IPS-20b (cell line): Measurements from ENCODE around the gene IL17B.
"Not testable (repeated sequence)": the region's sequence is repeated elsewhere in the genome, so short reads cannot be mapped to it uniquely, and the experiment has no call there.

Source experiments
- H3K27ac ChIP-seq: one replicate; pipeline ENCODE4 v1.5.1; 2013; ENCODE audit warnings: low read length
- H3K27me3 ChIP-seq: 2 replicates; pipeline ENCODE4 v1.6.1; 2013; ENCODE audit warnings: mild to moderate bottlenecking, low read length, inconsistent platforms; ENCODE audit not compliant: insufficient read depth
- H3K36me3 ChIP-seq: 2 replicates; pipeline ENCODE4 v1.6.1; 2013; ENCODE audit warnings: low read depth, mild to moderate bottlenecking, inconsistent platforms, low read length, moderate library complexity; ENCODE audit not compliant: insufficient read depth
- H3K4me1 ChIP-seq: 2 replicates; pipeline ENCODE4 v1.6.1; 2013; ENCODE audit warnings: mild to moderate bottlenecking, control low read depth, inconsistent platforms, low read length, moderate library complexity; ENCODE audit not compliant: insufficient read depth
- H3K4me3 ChIP-seq: 2 replicates; pipeline ENCODE4 v1.5.1; 2013; ENCODE audit warnings: mild to moderate bottlenecking, low read length, inconsistent platforms
- H3K9ac ChIP-seq: 2 replicates; pipeline ENCODE4 v1.6.1; 2013; ENCODE audit warnings: low read depth, mild to moderate bottlenecking, inconsistent platforms, low read length, moderate library complexity
- H3K9me3 ChIP-seq: 2 replicates; pipeline ENCODE4 v1.6.1; 2013; ENCODE audit warnings: mild to moderate bottlenecking, low read depth, low read length, inconsistent platforms; ENCODE audit not compliant: insufficient read depth

Gene IL17B

DNA sequence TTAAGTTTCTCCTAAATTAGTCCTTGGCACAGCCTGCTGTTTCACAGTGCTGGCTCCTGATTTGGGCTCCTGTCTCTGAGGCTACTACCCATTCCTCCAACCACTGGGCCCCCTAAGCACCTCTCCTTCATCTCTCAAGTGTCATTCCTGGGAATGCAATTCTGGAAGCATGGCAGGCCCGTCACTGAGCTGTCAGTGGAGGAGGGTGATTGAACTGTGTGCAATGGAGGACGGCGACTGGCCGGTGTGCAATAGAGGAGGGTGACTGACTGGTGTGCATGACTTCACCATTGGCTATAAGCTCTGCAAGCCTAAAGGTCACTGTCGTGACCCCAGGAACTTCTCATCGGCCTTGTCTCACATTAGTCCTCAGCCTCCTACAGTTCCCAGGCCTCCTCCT lies 12.4 kb upstream of the IL17B start:
- H3K27ac ChIP-seq, result no peak overlapping the region
- H3K27me3 ChIP-seq, result no peaks in the 10 kb centered on the region
- no peaks in the 10 kb centered on the region for H3K36me3 ChIP-seq
- no peak overlapping the region for H3K4me3 ChIP-seq
- no peak overlapping the region for H3K9ac ChIP-seq
- H3K9me3 ChIP-seq, result no peaks in the 10 kb centered on the region
- H3K4me1 ChIP-seq, result no peaks in the 10 kb centered on the region

DNA sequence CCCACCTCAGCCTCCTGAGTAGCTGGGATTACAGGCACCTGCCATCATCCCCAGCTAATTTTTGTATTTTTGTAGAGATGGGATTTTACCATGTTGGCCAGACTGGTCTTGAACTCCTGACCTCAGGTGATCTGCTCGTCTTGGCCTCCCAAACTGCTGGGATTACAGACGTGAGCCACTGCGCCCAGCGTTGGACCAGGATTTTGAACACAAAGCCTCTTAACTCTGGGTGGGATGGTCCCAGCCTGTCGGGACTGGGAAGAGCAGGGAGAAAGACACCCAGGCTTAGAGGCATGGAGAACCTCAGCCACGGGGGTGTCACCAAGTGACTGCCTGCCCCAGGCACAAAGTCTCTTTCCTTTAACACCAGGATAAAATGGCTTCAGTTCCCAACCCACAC lies 12.0 kb upstream of the IL17B start:
- H3K27ac ChIP-seq, H3K9ac ChIP-seq, H3K36me3 ChIP-seq: not testable (repeated sequence)

DNA sequence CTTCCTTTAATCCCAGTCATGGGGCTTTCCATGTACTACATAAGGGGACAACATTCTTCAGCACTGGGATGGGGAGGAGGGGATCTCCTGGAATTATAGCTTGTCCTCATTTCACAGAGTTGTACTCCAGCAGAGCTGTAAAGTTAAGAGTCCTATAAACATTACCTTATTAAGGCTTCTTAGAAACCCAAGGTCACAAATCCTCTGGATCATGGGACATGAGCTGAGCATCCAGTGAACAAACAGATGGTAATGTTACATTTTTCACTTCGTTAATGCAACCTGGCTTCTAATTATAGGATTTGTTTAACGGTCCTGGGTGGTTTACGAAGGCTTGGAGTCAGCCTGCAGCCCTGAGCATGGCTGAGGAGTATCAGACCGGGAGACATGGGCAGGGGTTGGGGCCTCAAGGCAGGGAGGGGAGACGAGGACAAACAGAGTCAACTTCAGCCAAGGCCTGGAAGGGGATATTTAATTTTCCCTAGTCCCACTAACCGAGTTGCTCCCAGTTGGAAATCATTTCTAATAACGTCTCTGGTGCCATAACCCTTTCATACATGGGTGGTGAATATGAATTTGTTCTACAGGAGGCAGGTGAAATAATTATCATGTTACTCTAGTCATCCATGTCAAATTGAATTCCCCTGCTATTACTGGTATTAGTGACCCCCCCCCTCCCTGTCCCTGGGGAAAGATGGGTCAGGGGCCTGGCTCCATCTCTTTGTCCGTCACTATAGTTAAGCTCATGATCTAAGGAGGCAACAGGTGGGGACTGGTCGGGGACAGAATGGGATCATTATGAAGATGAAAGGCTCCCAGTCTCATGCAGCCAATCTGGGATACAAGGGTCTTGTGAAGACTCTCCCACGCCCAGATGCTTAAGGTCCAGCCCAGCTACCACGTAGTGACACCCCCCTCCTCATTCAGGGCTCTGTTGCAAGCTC lies 10.7 kb upstream of the IL17B start:
- Histone ChIP-seq H3K27ac (no peak overlapping the region), H3K4me3 (no peak overlapping the region), H3K9me3 (no peaks in the 10 kb centered on the region), H3K27me3 (no peaks in the 10 kb centered on the region), H3K9ac (no peak overlapping the region), H3K4me1 (no peaks in the 10 kb centered on the region), H3K36me3 (no peaks in the 10 kb centered on the region)

More for the DNA sequence above, 12.0 kb upstream of the IL17B start:
- not testable (repeated sequence) for H3K27me3 ChIP-seq, H3K4me1 ChIP-seq, H3K9me3 ChIP-seq, H3K4me3 ChIP-seq

DNA sequence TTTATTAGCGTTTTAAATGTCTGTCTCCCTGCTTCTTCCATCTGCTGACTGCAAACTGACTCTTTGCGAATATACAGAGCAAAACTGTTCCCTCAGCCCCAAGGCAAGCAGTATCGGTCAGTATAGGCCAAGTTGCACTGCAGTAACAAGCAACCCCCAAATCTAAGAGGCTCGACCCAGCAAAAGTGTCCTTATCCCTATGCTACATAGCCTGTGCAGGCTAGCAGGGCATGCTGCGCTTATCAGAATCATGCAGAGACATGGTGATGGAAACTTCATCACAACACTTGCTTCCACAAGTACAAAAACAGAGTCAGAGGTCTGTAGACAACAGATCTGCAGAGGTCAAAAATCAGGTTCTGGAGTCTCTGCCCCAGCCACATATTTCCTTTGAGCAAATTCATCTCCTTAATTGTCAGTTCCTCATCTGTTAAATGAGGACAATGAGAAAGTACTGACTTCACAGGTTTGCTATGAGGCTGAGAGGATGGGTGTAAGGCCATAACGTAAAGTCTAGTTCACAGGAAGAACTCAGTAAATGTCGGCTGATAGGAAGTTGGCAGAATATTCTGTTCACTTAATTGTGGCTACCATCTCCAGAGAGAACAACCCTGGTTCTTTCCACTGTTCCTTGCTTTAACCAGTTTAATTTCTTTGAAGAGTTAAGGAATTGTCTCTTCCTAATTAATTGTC lies 9.6 kb upstream of the IL17B start:
- Histone ChIP-seq H3K27ac (no peak overlapping the region), H3K36me3 (no peaks in the 10 kb centered on the region), H3K4me1 (no peaks in the 10 kb centered on the region), H3K4me3 (no peak overlapping the region), H3K27me3 (no peaks in the 10 kb centered on the region), H3K9ac (no peak overlapping the region), H3K9me3 (no peaks in the 10 kb centered on the region)

DNA sequence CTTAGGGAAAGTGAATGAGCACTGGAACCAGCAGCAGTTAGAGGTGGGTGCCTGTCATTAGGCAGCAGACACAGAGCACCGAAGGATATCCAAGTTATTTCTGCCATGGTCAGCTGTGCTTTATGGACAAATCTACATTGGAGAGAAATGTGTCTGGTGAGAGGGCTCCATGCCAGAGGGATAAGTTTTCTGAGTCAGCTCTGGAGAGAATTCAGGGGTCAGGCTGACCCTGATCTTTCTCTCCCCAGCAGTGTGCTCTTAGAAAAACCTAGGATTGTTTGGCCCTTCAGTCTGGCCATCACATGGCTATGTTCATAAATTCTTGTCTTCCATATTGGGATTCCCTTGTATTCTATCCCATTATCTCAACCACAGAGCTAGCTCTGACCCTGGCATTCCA lies 8.9 kb upstream of the IL17B start:
- Histone ChIP-seq H3K36me3 (no peaks in the 10 kb centered on the region), H3K27me3 (no peaks in the 10 kb centered on the region), H3K4me1 (no peaks in the 10 kb centered on the region), H3K27ac (no peak overlapping the region), H3K4me3 (no peak overlapping the region), H3K9me3 (no peaks in the 10 kb centered on the region), H3K9ac (no peak overlapping the region)

DNA sequence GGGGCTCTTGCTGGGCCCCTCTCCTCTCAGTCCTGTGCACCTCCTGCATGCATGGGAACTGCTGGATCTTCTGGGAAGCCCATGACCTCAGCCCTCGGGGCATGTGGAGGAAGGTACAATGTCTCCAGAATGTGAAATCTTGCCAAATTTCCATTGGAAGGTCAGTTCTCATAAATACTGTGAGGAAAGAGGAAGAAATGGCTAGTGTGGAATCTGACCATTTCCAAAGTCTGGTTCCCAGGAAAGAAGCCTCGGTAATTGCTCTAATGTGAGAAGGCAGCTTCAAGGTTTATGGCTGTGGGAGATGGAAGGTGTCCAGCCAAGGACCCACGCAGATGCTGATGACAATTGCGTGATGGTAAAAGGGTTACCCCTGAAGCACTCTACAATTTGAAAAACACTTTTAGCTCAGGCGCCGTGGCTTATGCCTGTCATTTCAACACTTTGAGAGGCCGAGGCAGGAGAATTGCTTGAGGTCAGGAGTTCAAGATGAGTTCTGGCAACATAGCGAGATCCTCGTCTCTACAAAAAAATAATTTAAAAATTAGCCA lies 8.1 kb upstream of the IL17B start:
- H3K4me1 ChIP-seq, result no peaks in the 10 kb centered on the region
- H3K27me3 ChIP-seq, result no peaks in the 10 kb centered on the region
- no peaks in the 10 kb centered on the region for H3K9me3 ChIP-seq
- no peak overlapping the region for H3K27ac ChIP-seq
- H3K4me3 ChIP-seq, result no peak overlapping the region
- no peaks in the 10 kb centered on the region for H3K36me3 ChIP-seq
- no peak overlapping the region for H3K9ac ChIP-seq

DNA sequence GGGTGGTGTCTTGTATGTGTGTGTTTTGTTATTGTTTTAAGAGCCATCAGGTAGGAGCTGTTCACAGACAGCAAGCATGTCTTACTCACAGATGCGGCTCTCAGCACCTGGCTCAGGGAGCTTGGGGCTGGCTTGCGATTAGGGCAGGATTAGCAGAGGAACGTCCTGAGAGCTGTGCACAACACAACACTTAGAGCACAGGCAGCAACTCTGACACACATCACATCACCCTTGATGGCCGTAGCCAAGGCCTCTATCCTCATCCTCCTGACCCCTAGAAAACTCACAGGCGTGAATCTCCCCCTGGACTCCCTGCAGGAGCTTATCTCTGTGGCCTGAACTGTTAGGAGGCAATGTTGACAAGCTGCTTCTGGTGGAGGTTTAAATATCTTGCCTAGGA lies 7.1 kb upstream of the IL17B start:
- Histone ChIP-seq H3K36me3 (no peaks in the 10 kb centered on the region), H3K27ac (no peak overlapping the region), H3K9me3 (no peaks in the 10 kb centered on the region)

DNA sequence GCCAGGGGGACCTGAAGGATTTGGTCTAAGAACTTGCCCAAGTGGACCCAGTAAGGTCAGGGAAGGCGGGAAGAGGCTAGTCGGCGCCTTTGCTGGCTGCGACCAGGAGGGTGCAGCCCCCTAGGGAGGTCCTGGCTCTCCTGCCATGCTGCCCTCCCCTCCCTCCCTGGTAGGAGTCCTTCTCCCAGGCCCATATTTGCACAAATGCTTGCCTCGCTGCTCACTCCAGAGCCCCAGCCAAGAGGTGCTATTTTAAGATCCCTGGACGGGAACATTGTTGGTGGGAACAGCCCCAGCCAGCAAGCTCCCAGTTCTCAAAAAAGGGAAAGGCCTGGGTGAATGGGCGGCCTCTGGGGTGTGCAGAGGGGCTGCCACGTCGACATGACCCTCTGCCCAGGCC lies 4.3 kb upstream of the IL17B start:
- H3K27ac ChIP-seq, result no peak overlapping the region
- H3K9me3 ChIP-seq, result no peaks in the 10 kb centered on the region
- no peaks in the 10 kb centered on the region for H3K27me3 ChIP-seq
- no peak overlapping the region for H3K4me3 ChIP-seq
- no peaks in the 10 kb centered on the region for H3K4me1 ChIP-seq
- H3K36me3 ChIP-seq, result no peaks in the 10 kb centered on the region
- no peak overlapping the region for H3K9ac ChIP-seq

More for the DNA sequence above, 7.1 kb upstream of the IL17B start:
- Histone ChIP-seq H3K9ac (no peak overlapping the region), H3K4me1 (no peaks in the 10 kb centered on the region), H3K4me3 (no peak overlapping the region), H3K27me3 (no peaks in the 10 kb centered on the region)

DNA sequence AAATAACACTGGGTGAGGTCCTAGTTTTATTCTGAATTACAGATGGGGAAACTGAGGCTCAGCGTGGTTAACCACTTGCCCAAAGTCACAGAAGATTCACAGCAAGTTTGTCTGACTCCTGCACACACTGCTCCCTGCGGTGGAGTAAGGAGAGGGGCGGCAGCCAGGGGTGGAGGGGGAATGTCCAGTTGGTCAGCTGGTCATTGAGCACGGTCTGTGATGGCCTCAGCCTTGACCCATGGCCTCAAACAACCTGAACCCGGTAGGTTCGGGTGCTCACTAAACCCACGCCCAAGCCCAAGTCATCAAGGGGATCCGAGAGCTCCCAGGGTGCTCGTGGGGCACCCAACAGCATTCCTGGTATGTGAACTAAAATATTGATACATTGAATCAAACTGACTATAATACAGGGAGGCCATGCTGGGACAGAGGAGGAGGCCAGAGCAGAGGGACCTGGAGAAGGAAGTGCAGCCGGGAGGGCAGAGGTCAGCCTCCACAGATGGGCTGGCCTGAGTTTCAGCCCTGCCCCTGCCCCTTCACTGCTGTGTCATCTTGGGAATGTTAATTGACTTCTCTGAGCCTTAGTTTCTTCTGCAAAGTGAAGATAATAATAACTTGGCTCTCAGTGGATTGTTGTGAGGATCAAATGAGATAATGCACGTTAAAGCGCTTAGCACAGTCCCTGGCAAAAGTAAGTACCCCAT lies 3.6 kb upstream of the IL17B start:
- Histone ChIP-seq H3K36me3 (no peaks in the 10 kb centered on the region), H3K9ac (no peak overlapping the region), H3K9me3 (no peaks in the 10 kb centered on the region), H3K27ac (no peak overlapping the region), H3K27me3 (no peaks in the 10 kb centered on the region), H3K4me1 (no peaks in the 10 kb centered on the region), H3K4me3 (no peak overlapping the region)

DNA sequence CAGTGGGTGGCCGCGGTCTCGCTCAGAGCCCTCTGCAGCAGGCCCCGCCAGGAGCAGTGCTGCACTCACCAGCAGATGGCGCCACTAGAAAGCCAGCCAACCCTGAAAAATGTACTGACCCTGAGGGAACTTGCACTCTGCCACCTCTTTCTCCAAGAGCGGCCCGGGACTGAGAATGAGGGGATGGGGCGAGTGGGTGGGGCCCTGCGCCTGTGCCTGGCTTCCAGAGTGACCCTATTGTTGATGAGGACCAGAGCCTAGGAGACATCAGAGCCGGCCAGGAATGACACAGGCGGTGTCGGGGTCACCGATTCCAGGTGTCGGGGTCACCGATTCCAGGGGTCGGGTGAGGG lies 2.9 kb upstream of the IL17B start:
- no peaks in the 10 kb centered on the region for H3K36me3 ChIP-seq
- no peaks in the 10 kb centered on the region for H3K4me1 ChIP-seq
- H3K4me3 ChIP-seq, result no peak overlapping the region
- H3K9me3 ChIP-seq, result no peaks in the 10 kb centered on the region
- H3K9ac ChIP-seq, result no peak overlapping the region
- no peaks in the 10 kb centered on the region for H3K27me3 ChIP-seq
- no peak overlapping the region for H3K27ac ChIP-seq

DNA sequence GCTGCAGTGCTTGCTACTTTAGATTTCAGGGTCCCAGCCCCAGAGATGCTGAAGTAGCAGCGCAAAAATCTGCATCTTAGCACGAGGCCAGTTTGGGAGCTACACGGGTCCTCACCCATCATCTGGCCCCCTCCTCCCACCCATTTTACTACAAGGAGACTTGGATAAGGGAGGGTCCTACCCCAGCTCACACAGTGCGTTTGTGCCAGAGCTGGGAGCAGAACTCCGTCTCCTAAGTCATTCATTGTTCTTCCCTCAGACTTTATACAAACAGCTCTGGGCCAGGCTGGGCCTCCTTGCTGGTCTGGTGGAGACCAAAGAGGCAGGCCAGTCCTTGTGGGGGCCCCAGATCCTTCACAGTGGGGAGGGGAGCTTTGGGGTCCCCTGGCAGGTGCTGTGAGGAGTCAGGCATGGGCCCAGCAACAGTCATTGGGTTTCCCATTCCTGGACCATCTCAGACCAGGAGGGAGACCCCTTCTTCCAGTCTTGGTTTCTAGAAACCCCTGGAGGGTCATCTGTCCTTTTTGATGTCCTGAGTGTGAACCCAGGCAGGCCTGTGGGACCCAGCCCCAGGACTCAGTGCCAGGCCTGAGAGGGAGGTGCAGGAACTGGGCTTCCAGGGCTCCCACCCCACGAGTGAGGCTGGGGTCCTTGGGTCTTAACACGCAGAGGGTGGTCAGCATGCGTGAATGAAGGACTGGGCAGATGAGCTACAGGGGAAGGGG lies 2.3 kb upstream of the IL17B start:
- Histone ChIP-seq H3K27me3 (no peaks in the 10 kb centered on the region), H3K4me3 (no peak overlapping the region), H3K27ac (no peak overlapping the region), H3K36me3 (no peaks in the 10 kb centered on the region), H3K9me3 (no peaks in the 10 kb centered on the region), H3K9ac (no peak overlapping the region), H3K4me1 (no peaks in the 10 kb centered on the region)
